Measurements from ENCODE around the gene CFAP73.
"Not testable (repeated sequence)": the region's sequence is repeated elsewhere in the genome, so short reads cannot be mapped to it uniquely, and the experiment has no call there.

CFAP73 gene

DNA sequence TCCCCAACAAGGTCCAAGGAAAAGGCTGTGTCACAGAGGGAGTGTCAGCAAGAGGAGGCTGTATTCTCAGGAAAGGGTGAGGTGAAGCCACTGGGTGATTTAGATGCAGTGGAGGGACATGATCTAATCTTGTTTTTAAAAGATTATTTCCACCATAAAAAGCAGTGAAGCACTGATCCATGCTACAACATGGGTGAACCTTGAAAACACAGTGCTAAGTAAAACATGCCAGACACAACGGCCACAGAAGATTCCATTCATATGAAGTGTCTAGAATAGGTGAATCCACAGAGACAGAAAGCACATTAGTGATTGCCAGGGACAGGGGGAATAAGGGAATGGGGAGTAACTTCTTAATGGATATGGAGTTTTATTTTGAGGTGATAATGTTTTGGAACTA is 48.8 kb downstream of the CFAP73 start:
- Histone ChIP-seq H3K36me3 (ENCODE audit: control insufficient read depth in 1 of 2, insufficient read depth in 2 of 2, low read length in 2 of 2) (no peaks in the 10 kb centered on the region), H3K9ac (ENCODE audit: low read depth in 1 of 2, low read length in 2 of 2) (no peak overlapping the region), H3K27me3 (ENCODE audit: control insufficient read depth in 1 of 2, insufficient read depth in 2 of 2, low read length in 2 of 2) (no peaks in the 10 kb centered on the region)

DNA sequence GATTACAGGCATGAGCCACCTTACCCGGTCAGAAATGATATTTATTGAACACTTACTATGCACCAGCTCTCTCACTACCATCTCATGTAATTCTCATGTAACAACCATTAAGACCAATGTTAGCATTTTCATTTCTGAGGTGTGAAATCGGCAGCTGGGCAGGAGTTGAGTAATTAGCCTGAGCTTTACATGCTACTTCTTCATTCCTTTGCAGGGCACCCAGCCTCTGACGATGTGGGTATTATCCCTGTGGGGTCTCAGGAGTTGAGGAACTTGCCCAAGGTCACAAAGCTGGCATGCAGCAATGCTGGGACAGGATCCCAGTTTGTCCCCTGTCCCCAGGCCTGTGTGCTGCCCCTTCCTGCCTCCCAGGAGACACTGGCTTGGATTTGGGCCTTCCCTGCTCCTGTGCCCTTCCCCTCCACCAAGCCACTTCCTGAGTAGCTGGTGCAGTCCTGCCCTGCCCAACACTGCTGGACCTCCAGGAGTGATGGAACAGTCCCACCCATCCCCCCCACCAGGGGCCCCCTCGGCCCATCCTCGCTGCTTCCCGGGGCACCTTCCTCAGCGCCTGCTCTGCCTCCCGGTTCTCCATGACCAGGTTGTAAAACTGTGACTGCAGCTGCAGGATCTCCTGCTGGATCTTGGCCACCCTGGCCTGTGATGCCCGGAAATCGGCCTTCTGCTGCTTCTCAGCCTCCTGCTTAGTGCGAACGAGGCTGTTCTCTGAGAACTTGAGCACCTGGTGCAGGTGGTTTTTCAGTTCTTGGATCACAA is 50.7 kb downstream of the CFAP73 start:
- Histone ChIP-seq H3K36me3 (ENCODE audit: control insufficient read depth in 1 of 2, insufficient read depth in 2 of 2, low read length in 2 of 2) (no peaks in the 10 kb centered on the region), H3K27ac (ENCODE audit: low read depth, low read length) (no peak overlapping the region), H3K9ac (ENCODE audit: low read depth in 1 of 2, low read length in 2 of 2) (no peak overlapping the region), H3K9me3 (ENCODE audit: control insufficient read depth in 1 of 2, low read length in 2 of 2) (no peaks in the 10 kb centered on the region), H3K27me3 (ENCODE audit: control insufficient read depth in 1 of 2, insufficient read depth in 2 of 2, low read length in 2 of 2) (no peaks in the 10 kb centered on the region), H3K4me3 (ENCODE audit: low read depth in 1 of 2, low read length in 2 of 2) (no peak overlapping the region), H3K4me1 (ENCODE audit: control insufficient read depth in 1 of 2, insufficient read depth in 2 of 2, low read length in 2 of 2) (peaks cover 0 to 6% of the 10 kb centered on the region in 2 donors)

More for the DNA sequence above, 48.8 kb downstream of the CFAP73 start:
- Histone ChIP-seq H3K27ac (ENCODE audit: low read depth, low read length) (no peak overlapping the region), H3K4me3 (ENCODE audit: low read depth in 1 of 2, low read length in 2 of 2) (no peak overlapping the region), H3K4me1 (ENCODE audit: control insufficient read depth in 1 of 2, insufficient read depth in 2 of 2, low read length in 2 of 2) (no peaks in the 10 kb centered on the region), H3K9me3 (ENCODE audit: control insufficient read depth in 1 of 2, low read length in 2 of 2) (no peaks in the 10 kb centered on the region)

DNA sequence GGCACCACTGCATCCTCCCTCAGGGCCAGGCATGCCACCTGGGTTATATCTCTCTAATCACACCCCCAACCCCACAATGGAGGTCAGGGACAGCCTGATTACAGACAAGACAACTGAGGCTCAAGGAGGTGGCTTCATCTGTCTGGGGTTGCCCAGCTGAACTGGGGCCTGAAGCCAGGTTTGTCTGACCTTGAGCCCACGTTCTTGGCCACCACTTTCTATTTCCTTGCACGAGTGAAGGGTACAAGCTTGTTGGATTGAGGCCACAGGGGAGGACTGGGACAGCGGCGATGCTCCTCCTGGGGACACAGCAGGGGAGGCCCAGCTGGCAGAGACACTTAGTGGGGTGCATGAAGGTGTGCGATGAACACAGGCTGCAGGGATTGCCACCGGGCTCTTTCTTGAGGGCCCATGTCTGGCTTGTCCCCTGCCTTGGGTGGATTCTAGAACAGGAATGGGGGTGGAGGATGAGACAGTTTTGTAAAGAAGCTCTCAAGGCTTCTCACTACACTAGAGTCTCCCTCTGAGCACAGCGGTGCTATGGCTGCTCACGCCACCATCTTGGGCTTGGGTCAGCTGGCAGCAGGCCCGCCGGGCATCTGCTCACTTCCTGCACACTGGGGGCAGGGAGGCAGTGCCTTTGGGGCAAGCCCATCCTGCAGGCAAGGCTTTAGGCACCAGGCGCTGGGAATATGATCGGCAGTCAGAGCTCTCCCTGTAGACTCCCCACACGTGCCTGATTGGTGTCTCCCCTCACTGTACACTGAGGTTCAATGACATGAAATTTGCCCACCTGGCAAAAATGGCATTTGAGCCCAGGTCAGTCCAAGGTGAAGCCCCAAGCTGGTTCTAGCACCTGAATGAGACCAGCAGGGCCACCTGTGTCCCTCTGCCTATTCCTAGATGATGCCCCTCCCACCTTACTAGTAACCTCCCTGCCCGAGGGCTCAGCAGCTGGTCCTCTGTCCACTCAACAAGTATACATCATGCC is 52.0 kb downstream of the CFAP73 start:
- no peak overlapping the region for H3K9ac ChIP-seq (ENCODE audit: low read depth in 1 of 2, low read length in 2 of 2)
- H3K4me1 ChIP-seq (ENCODE audit: control insufficient read depth in 1 of 2, insufficient read depth in 2 of 2, low read length in 2 of 2), result peaks cover 0 to 6% of the 10 kb centered on the region in 2 donors
- H3K27me3 ChIP-seq (ENCODE audit: control insufficient read depth in 1 of 2, insufficient read depth in 2 of 2, low read length in 2 of 2), result no peaks in the 10 kb centered on the region
- H3K27ac ChIP-seq (ENCODE audit: low read depth, low read length), result no peak overlapping the region
- no peaks in the 10 kb centered on the region for H3K9me3 ChIP-seq (ENCODE audit: control insufficient read depth in 1 of 2, low read length in 2 of 2)
- H3K36me3 ChIP-seq (ENCODE audit: control insufficient read depth in 1 of 2, insufficient read depth in 2 of 2, low read length in 2 of 2), result no peaks in the 10 kb centered on the region
- no peak overlapping the region for H3K4me3 ChIP-seq (ENCODE audit: low read depth in 1 of 2, low read length in 2 of 2)

DNA sequence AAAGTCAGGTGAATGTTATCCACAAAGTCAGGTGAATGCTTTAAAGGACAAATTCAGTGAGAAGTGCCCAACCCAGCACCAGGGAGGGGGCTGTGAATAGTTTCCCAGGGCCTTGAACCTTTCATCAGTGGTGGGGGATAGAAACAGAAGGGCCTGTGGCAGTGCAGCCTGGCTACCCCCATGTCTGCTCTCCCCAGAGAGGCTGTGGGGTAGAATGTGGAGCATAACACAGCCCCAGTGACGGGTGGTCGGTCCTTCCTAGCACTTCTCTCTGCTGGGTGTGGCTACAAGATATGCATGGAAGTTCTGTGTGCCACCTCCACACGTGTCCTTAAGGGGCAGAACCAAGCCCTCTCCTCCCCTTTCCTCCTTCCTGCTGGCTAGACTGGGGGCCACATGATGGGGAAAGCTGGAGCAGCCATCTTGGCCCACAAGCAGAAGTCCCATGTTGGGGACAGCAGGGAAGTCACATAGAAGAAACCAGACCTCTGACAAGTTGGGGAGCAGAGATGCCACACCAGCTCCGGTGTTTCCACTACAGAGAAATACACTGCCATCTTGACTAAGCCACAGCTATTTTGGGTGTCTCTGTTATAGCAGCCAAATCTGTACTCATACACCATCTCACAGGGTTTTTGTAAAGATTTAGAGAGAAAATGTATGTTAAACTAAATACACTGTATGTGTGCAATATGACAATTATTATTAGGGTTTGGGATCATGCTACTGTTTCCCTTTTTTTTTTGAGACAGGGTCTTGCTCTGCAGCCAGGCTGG is 53.0 kb downstream of the CFAP73 start:
- Histone ChIP-seq H3K27ac (ENCODE audit: low read depth, low read length) (no peak overlapping the region), H3K4me3 (ENCODE audit: low read depth in 1 of 2, low read length in 2 of 2) (no peak overlapping the region), H3K4me1 (ENCODE audit: control insufficient read depth in 1 of 2, insufficient read depth in 2 of 2, low read length in 2 of 2) (peaks cover under 1 to 7% of the 10 kb centered on the region in 2 donors)

DNA sequence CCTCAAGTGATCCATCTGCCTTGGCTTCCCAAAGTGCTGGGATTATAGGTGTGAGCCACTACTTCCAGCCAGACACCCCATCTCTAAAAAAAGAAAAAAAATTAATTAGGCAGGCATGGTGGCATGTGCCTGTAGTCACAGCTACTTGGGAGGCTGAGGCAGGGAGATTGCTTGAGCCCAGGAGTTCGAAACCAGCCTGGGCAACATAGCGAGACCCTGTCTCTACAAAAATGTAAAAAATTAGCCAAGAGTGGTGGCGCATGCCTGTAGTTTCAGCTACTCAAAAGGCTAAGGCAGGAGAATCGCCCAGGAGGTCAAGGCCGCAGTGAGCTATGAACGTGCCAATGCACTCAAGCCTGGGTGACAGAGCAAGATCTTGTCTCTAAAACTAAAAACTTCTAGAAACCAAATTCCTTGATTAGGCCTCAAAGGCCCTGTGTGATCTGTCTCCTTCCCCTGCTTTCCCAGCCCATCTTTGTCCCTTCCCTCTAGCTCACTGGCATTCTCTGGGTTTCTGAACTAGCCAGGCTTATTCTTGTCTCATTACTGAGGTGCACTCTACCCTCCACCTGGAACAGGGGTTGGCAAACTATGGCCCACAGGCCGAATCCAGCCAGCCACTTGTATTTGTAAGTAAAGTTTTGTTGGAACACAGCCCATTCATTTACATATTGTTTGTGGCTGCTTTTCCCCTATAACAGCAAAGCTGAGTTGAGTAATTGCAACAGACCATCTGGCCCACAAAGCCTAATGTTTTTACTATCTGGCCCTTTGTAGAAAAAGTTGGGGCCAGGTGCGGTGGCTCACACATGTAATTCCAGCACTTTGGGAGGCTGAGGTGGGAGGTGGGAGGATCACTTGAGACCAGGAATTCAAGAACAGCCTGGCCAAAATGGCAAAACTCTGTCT is 54.6 kb downstream of the CFAP73 start:
- Histone ChIP-seq H3K9ac (ENCODE audit: low read depth in 1 of 2, low read length in 2 of 2) (no peak overlapping the region), H3K4me3 (ENCODE audit: low read depth in 1 of 2, low read length in 2 of 2) (no peak overlapping the region), H3K4me1 (ENCODE audit: control insufficient read depth in 1 of 2, insufficient read depth in 2 of 2, low read length in 2 of 2) (peaks cover 16 to 22% of the 10 kb centered on the region in 2 donors), H3K27me3 (ENCODE audit: control insufficient read depth in 1 of 2, insufficient read depth in 2 of 2, low read length in 2 of 2) (no peaks in the 10 kb centered on the region), H3K9me3 (ENCODE audit: control insufficient read depth in 1 of 2, low read length in 2 of 2) (no peaks in the 10 kb centered on the region), H3K36me3 (ENCODE audit: control insufficient read depth in 1 of 2, insufficient read depth in 2 of 2, low read length in 2 of 2) (no peaks in the 10 kb centered on the region), H3K27ac (ENCODE audit: low read depth, low read length) (no peak overlapping the region)

More for the DNA sequence above, 53.0 kb downstream of the CFAP73 start:
- Histone ChIP-seq H3K36me3 (ENCODE audit: control insufficient read depth in 1 of 2, insufficient read depth in 2 of 2, low read length in 2 of 2) (no peaks in the 10 kb centered on the region), H3K9me3 (ENCODE audit: control insufficient read depth in 1 of 2, low read length in 2 of 2) (no peaks in the 10 kb centered on the region), H3K9ac (ENCODE audit: low read depth in 1 of 2, low read length in 2 of 2) (no peak overlapping the region), H3K27me3 (ENCODE audit: control insufficient read depth in 1 of 2, insufficient read depth in 2 of 2, low read length in 2 of 2) (no peaks in the 10 kb centered on the region)

DNA sequence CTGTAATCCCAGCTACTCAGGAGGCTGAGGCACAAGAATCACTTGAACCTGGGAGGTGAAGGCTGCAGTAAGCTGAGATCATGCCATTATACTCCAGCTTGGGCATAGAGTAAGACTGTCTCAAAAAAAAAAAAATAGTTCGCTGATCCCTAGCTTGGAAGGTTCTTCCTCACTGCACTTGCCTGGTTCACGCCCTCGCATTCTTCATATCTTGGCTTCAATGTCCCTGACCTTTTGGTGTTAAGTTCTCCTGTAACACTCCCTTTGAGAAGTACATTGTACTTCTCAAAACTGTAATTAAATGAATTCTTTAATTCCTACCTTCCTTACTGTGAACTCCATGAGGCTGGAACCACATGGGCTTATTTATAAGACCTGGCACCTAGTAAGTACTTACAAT is 55.3 kb downstream of the CFAP73 start:
- peaks cover 17 to 29% of the 10 kb centered on the region in 2 donors for H3K4me1 ChIP-seq (ENCODE audit: control insufficient read depth in 1 of 2, insufficient read depth in 2 of 2, low read length in 2 of 2)
- H3K9ac ChIP-seq (ENCODE audit: low read depth in 1 of 2, low read length in 2 of 2), result no peak overlapping the region
- no peaks in the 10 kb centered on the region for H3K9me3 ChIP-seq (ENCODE audit: control insufficient read depth in 1 of 2, low read length in 2 of 2)
- no peaks in the 10 kb centered on the region for H3K27me3 ChIP-seq (ENCODE audit: control insufficient read depth in 1 of 2, insufficient read depth in 2 of 2, low read length in 2 of 2)
- no peaks in the 10 kb centered on the region for H3K36me3 ChIP-seq (ENCODE audit: control insufficient read depth in 1 of 2, insufficient read depth in 2 of 2, low read length in 2 of 2)
- H3K4me3 ChIP-seq (ENCODE audit: low read depth in 1 of 2, low read length in 2 of 2), result no peak overlapping the region
- no peak overlapping the region for H3K27ac ChIP-seq (ENCODE audit: low read depth, low read length)

DNA sequence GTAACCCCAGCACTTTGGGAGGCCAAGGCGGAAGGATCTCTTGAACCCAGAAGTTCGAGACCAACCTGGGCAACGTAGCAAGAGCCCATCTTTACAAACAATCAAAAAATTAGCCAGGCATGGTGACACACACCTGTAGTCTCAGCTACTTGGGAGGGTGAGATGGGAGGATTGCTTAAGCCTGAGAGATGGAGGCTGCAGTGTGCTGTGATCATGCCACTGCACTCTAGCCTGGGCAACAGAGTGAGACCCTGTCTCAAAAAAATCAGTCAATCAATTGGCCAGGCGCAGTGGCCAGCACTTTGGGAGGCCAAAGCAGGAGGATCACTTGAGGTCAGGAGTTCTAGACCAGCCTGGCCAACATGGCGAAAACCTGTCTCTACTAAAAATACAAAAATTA is 57.3 kb downstream of the CFAP73 start:
- not testable (repeated sequence) for H3K4me3 ChIP-seq (ENCODE audit: low read depth in 1 of 2, low read length in 2 of 2); H3K9ac ChIP-seq (ENCODE audit: low read depth in 1 of 2, low read length in 2 of 2); H3K9me3 ChIP-seq (ENCODE audit: control insufficient read depth in 1 of 2, low read length in 2 of 2); H3K27ac ChIP-seq (ENCODE audit: low read depth, low read length); H3K36me3 ChIP-seq (ENCODE audit: control insufficient read depth in 1 of 2, insufficient read depth in 2 of 2, low read length in 2 of 2); H3K27me3 ChIP-seq (ENCODE audit: control insufficient read depth in 1 of 2, insufficient read depth in 2 of 2, low read length in 2 of 2)
- peaks cover 17 to 29% of the 10 kb centered on the region in 2 donors for H3K4me1 ChIP-seq (ENCODE audit: control insufficient read depth in 1 of 2, insufficient read depth in 2 of 2, low read length in 2 of 2)

DNA sequence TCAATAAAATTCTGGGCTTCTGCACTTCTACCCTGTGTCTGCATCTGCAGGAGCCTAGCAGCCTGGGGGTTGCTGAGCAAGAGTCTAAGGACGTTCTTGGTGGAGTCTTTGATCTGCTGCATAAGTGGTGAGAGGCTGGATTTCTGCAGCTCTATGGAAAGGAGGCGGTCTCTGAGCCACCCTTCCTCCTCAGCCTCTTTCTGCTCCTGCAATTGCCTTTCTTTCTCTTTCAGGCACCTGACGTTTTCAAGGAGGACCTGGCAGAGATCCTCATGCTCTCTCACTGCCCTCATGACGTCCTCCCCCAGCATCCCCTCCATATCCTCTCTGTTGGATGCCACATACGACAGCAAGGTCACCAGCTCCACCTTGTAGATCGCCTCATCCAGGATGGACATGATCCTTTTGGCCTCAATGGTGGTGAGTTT is 58.1 kb downstream of the CFAP73 start:
- no peak overlapping the region for H3K27ac ChIP-seq (ENCODE audit: low read depth, low read length)
- no peaks in the 10 kb centered on the region for H3K27me3 ChIP-seq (ENCODE audit: control insufficient read depth in 1 of 2, insufficient read depth in 2 of 2, low read length in 2 of 2)
- no peak overlapping the region for H3K4me3 ChIP-seq (ENCODE audit: low read depth in 1 of 2, low read length in 2 of 2)
- no peaks in the 10 kb centered on the region for H3K36me3 ChIP-seq (ENCODE audit: control insufficient read depth in 1 of 2, insufficient read depth in 2 of 2, low read length in 2 of 2)
- H3K9ac ChIP-seq (ENCODE audit: low read depth in 1 of 2, low read length in 2 of 2), result no peak overlapping the region
- no peaks in the 10 kb centered on the region for H3K9me3 ChIP-seq (ENCODE audit: control insufficient read depth in 1 of 2, low read length in 2 of 2)
- peaks cover 17 to 29% of the 10 kb centered on the region in 2 donors for H3K4me1 ChIP-seq (ENCODE audit: control insufficient read depth in 1 of 2, insufficient read depth in 2 of 2, low read length in 2 of 2)

Data from duodenal mucosa (tissue), 2 donors.